ENCODE results near the gene SLCO3A1.
A peak's percentile ranks its signal among the peaks of the same experiment; 100 is the strongest.

The SLCO3A1 gene

DNA sequence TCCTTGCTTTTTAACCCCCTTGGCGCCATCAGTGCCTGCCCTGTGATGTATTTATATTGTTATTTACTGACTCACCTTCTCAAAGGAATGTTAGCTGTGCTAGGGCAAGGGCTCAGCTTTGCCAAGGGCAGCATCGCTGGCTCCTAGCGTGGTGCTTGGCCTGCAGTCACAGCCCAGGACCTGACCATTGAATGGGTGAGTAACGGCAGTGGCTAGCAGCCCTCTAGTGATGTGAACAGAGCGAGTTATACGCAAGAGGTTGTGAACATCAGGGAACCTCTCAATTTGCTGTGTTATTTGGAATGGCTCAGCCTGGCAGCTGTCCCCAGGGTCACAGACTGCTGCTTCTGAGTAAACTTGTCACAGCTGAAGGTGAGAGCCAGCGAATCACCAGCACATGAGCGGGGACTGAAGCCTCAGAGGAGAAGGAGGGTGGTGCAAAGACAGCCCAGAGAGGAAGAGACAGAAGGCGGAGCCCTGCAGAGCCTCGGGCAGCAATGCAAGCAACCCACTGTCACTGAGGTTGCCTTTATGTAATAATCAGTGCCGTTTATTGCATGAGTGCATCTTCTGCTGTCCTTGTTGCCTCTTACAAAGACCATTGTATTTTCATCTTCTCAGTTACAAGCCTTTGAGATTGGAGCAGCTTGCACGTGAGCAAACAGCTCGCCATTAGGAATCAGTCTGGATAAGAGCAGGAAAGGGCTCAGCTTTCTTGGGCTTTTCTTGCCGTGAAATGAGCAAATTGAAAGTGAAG lies 158.3 kb downstream of the SLCO3A1 start:
- DNase-seq = peak; percentile 67

GRCh38 chr15:92012368-92012629 lies 158.8 kb downstream of the SLCO3A1 start:
- no peak for DNase-seq

GRCh38 chr15:92012881-92013280 lies 159.4 kb downstream of the SLCO3A1 start:
- no peak for DNase-seq

DNA sequence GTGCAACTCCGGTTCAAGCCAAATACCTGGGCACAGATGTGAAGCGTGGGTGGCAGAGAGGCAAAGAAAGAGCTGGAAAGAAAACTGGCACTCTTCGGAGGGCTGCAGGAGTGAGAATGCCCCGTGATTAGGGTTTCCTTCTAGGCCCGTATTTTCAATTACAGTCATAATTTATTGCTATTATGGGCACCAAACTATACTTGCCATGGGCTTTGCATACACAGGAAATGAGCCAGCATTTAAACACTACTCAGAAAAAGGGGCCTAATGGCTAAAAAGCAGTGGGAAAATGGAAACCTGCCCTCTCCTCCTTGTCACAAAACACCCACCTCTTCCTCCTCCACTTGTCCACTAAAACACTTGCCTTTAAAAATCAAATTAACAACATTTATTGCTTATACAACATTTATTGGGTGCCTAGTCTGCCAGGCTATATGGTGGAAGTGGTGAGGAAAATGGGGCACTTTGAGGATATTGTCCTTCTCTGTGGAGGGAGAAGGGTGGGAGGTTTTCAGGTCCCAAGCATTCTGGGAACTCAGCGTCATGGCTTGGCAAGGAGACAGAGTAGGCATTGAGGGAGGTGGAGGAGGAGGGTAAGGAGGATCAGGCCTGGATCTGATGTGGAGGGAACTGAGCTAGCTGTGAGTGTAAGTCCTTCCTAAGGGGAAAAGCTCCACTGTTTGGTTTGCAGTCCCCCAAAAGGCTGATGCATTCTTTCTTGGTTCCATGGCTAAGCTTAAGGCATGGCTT lies 160.9 kb downstream of the SLCO3A1 start:
- DNase-seq = no peak

GRCh38 chr15:92017882-92018534 lies 164.5 kb downstream of the SLCO3A1 start:
- DNase-seq = no peak

DNA sequence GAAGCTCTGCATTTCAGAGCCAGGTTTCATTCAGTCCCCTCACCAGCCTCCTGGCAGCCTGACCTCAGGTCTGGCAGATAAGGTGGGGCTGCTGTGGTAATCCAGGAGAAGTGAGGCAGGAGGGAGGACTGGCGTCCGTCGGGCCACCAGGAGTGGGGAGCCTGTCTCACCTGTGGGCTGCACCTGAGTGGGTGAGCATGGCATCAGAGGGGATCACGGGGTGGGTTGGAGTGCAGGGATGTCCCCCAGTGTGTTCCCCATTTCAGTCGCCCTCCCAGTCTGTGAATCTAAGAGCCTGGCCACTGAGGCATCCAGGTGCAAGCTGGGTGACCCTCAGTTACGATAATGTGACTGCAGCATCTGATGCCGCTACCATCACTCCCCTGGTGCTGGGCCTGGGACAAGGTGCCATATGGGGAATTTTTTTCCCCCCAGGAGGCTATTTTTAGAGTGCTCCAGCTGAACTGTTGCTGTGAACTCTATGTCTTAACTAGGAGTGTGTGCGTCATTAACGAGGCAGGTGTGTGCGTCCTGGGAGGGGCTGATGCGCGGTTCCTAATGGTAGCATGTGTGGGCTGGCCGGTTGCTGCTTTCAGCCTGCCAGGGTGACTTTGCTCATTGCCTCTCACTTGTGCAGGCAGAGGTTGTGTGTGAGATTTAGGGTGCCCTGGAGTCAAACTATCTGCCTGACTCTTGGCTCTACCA lies 165.2 kb downstream of the SLCO3A1 start:
- no peak for DNase-seq

GRCh38 chr15:92019706-92020105 lies 166.2 kb downstream of the SLCO3A1 start:
- DNase-seq = no peak

- no peak for DNase-seq
Measured at GRCh38 chr15:92020207-92020606, 166.7 kb downstream of the SLCO3A1 start.

- no peak for DNase-seq
Measured at GRCh38 chr15:92020804-92021203, 167.3 kb downstream of the SLCO3A1 start.

GRCh38 chr15:92021792-92022191 lies 168.3 kb downstream of the SLCO3A1 start:
- no peak for DNase-seq

- no peak for DNase-seq
Measured at GRCh38 chr15:92023965-92024364, 170.5 kb downstream of the SLCO3A1 start.

- DNase-seq = no peak
Measured at GRCh38 chr15:92025706-92026270, 172.3 kb downstream of the SLCO3A1 start.

DNA sequence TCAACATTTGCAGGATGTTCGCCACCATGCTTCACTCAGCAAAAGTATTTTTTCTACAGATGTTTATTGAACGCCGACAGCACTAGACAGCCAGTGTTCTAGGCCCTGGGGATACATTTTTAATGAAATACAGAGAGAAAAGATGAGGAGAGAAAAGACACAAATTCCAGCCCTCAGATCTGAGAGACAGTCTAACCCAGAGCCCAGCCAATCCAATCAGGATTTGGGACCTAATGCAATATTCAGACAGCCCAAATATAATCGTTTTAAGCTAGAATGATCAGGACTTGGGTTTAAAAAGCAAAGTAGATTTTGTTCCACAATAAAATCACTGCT lies 174.8 kb downstream of the SLCO3A1 start:
- DNase-seq = no peak

GRCh38 chr15:92029767-92030166 lies 176.3 kb downstream of the SLCO3A1 start:
- DNase-seq = no peak

DNA sequence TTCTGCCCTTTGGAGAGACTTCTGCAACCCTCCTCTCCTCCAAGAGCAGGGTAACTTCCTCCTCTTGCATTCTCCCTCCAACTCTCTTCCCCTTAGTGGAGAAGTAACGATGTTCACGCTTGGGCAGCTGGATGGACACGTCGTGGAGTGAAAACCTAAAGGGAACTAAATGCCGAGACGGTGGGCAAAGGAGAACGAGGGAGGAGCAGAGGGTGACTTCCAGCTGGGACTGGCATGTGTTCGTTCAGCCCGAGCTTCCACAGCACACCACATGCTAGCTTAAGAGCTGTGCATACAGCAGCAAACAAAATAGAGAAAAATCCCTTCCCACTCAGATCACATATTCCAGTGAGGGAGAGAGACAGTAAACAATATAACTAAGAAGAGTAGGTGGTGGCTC lies 179.8 kb downstream of the SLCO3A1 start:
- no peak for DNase-seq

DNA sequence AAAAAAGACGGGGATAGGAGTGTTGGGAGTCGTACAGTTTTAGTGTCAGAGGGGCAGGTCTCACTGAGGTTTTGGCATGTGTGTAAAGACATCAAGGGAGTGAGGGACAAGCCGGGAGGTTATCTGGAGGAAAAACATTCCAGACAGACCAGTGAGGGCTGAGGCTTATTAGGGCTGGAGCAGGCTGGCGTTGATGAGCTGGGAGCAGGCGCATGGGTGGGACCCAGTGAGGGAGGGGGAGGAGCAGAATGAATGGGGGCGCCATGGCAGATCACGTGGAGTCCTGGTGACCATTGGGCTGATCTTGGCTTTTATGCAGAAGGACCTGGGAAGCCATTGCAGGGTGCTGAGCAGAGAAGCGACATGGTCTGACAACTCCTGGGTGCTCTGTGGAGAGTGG lies 180.2 kb downstream of the SLCO3A1 start:
- no peak for DNase-seq

DNA sequence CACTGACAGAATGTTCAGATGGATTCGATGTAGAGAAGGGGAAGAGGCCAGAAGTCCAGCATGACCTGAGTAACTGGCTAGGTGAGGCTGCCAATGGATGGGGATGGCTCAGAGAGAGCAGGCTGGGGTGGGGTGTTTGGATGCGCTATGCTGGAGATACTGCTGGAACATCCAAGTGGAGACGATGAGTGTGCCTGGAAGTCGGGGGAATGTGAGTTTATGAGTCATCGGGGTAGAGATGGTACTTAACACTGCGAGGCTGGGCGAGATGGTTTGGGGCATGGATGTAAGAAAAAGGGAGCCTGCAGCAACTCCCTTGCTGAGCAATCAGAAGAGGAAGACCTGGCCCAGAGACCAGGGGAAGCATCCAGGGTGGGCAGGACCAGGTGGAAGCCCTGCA lies 180.7 kb downstream of the SLCO3A1 start:
- DNase-seq = no peak

DNA sequence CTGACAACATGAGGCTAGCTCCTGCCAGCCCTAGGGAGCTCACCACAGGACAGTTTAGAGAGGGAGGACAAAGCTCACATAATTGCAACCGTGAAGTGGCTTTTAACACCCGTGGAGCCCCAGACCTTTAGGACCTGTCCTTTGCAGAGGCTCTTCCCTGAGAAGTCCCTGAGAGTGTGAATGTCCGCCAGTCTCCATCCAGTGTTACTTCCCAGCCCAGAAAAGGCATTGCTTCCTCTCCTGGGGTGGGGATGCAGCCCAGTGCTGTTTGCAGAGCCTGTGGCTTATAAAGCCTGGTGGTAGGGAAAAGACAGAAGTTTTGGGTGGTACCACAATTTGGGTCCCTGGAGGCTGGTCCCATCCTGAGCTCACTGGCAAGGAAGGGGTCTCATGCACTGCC lies 182.0 kb downstream of the SLCO3A1 start:
- DNase-seq = no peak

DNA sequence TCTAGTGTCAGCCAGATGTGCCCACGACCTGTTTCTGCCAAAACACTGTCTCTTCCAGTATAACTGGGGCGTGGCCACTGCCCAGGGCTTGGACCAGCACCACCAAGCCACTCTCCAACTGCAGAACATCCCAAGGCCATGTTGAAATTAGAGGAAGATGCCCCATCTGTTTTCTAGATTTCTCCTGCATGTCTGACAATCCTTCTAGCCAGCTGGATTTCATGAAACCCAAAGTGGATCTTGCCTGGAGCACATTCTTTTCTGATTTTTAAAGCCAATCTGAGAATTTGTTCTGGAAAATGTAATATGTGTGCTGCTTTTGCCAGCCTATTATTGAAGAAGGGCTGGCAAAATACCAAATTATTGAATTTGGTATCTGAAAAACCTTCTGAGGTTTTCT lies 182.5 kb downstream of the SLCO3A1 start:
- no peak for DNase-seq

DNA sequence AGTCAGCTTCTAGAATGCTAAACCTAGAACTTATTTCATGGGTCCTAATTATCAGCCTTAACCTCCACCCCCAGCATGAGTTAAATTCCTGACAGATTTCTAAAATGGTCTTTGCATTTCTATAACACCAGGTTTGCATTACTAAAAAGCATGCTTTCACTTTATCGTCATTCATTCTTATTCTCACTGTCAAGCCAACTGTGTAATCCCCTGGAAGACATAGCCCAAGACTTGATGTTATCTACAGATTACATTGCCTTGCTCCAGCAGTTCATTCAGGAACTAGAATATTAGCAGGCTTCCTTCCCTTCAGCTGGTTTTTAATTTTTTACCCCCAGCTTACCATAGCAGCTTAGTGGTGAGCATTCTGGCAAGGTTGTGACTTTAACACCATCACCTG lies 184.0 kb downstream of the SLCO3A1 start:
- no peak for DNase-seq

DNA sequence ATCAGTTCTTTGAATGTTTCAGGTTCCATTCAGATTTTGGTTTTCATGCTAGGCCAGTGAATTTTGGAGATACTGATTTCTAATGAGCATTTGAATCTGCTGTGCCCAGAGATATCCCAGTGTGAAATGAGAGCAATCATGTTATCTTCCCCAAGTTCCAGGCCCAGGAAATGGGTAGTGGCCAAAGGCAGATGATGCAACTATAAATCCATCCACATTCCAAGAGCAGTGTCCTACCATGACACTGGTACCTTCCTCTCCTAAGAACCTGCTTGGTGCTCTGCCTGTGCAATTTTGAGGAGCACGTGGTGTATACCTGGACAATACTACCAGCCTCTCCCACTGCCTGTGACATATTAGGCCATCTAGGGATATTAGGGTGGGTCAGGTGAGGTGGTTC lies 186.8 kb downstream of the SLCO3A1 start:
- no peak for DNase-seq

DNA sequence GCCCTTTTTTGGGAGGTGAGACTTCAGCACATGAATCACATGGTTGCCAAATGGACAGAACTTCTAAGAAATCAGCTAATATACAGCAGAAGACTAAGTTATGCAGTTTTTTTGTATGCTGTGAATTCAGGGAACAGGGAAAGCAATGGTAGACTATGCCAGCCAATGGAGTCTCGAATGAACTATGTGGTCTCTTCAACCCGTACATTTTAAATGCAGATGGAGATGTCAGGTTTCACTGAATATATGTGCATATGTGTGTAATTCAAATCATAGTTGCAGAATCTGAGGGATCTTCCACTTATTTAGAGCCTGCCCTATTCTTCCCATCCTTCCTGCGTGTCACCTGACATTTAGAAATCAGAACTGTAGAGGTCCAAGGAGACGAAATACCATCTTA lies 187.9 kb downstream of the SLCO3A1 start:
- no peak for DNase-seq

GRCh38 chr15:92043283-92043682 lies 189.8 kb downstream of the SLCO3A1 start:
- no peak for DNase-seq

Measured in activated effector memory CD4-positive, alpha-beta T cell treated with anti-CD3 and anti-CD28 coated beads, Interleukin-2, amount 50 U/mL, for 16 hours (primary cell).